LNCaP clone FGC (cell line): ENCODE data around the gene URAD.

Experiments used
- DNase-seq: peaks from one replicate; pipeline ENCODE4 v3.0.0-alpha.2; 2011; ENCODE audit warnings: low read depth
- H3K4me3 ChIP-seq: 2 replicates; pipeline ENCODE4 v1.5.1; 2011; ENCODE audit warnings: mild to moderate bottlenecking, low read depth, low read length, control low read depth
- TF ChIP-seq, protein P1 (sequence below): IDR thresholded peaks from 2 replicates; pipeline ENCODE4 v1.5.1; 2012; ENCODE audit warnings: mild to moderate bottlenecking; ENCODE audit not compliant: control insufficient read depth, insufficient read depth; ENCODE audit errors: extremely low read depth

Gene URAD

DNA sequence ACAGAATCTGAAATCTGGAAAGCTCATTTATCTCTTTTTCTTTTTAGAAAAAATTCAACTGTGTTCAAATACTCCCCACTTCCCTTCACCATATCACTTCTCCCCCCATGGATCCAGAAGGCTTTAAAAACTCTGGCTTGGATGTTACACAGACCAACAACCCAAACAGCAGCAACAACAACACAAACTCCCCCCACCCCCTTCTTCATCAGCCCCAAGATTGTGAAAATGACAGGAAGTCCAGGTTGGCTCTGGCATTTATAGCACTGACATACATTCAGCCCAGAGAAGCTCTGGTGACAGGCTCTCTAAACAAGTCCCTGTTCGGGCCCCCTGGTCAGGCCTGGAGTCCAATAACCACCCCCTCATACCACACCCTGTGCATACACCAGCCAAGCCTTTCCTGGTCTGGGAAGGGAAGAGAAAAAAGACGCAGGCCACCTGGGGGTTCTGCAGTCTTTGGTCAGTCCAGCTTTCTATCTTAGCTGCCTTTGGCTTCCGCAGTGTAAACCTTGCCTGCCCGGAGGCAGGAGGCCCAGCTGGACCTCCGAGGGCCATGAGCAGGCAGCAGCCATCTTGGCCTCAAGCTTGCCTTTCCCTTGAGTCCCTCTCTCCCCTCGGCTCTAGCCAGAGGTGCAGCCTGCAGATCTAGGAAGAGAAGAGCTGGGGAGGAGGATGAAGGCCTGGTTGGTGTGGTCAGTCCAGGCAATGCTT, 26.2 kb downstream of the URAD start:
- TF ChIP-seq, protein P1, sequence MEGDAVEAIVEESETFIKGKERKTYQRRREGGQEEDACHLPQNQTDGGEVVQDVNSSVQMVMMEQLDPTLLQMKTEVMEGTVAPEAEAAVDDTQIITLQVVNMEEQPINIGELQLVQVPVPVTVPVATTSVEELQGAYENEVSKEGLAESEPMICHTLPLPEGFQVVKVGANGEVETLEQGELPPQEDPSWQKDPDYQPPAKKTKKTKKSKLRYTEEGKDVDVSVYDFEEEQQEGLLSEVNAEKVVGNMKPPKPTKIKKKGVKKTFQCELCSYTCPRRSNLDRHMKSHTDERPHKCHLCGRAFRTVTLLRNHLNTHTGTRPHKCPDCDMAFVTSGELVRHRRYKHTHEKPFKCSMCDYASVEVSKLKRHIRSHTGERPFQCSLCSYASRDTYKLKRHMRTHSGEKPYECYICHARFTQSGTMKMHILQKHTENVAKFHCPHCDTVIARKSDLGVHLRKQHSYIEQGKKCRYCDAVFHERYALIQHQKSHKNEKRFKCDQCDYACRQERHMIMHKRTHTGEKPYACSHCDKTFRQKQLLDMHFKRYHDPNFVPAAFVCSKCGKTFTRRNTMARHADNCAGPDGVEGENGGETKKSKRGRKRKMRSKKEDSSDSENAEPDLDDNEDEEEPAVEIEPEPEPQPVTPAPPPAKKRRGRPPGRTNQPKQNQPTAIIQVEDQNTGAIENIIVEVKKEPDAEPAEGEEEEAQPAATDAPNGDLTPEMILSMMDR: no peak
- H3K4me3 ChIP-seq: no peak overlapping the region
- DNase-seq: no peak

DNA sequence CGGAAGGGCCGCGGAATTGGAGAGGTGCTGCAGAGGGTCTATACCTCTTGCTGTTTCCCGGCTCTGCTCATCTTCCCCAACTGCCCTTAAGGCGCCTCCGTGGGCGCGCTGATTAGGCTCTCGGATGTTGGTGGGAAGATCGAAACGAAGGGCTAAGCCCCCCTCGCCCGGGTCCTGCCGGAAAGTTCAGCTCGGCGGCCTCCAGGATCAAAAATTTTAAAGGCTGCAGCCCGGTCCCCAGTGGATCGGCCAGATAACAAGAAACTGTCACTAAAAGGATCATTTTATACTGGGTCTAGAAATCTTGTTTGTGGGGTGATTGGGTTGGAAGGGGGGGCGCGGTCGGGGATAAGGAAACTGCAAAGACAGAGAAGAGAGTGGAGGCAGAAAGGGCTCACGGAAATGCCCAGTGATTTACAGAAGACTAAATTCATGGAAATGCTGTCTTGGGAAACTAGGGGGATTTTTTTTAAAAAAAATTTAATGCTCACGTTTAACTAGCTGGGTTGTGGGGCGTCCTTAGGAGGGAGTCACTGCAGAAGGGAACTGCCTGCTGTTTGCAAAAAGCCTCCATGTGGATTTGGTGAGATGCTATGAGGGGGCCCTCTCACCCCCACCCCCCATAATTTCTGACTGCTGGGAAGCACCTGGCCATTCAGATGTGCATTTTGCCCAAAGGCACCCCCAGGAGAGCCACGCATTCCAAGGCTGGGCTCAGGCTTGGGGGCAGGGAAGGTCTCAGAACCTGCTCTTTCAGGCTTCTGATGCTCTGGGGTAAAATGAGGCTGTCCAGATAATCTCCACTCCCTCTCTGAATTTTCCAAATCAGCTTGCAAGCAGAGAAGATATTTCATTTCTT, 27.0 kb downstream of the URAD start:
- TF ChIP-seq, protein P1: no peak
- no peak overlapping the region for H3K4me3 ChIP-seq
- DNase-seq: no peak

DNA sequence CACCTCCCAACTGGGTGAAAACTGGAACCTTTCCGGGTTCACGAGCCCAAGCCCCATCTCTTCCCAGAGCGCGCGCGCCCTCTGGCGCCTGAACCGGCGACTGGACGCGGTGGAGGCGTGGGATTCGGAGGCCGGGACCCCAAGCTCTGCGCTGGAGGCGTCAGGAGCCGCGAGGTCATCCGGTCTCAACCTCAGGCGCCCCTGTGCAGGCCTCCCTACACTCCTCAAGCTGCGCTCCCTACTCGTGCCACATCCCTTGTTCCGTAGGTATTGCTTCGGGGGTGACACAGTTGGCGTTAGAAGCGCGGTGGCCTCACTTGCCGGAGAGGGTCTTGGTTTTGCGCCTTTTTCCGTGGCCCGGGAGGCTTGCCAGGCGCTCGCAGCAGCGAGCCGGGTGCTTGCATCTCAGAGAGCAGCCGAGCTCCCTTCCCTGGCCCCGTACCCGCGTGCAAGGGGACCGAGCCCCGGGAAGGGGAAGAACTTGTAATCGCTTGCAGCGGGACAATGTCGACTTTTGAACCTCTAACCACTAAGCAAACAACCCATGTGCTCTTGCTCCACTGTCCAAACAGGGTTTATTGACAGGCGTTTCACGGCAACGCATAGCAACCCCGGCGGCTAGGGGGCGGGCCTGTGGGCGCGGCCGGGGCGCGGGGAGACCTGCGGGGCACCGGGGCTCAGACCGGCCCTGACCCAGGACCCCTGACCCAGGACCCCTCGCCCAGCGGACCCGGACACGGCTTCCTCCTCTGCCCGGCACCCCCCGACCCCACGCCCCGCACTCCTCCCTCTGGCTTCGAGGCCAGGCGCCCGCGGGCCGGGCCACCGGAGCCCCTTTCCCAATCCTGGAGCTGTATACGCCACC, 27.9 kb downstream of the URAD start:
- 0 out of 2 replicates have a peak overlapping the region, but pooled peaks have one; percentile 13 for H3K4me3 ChIP-seq
- TF ChIP-seq, protein P1: no peak

DNA sequence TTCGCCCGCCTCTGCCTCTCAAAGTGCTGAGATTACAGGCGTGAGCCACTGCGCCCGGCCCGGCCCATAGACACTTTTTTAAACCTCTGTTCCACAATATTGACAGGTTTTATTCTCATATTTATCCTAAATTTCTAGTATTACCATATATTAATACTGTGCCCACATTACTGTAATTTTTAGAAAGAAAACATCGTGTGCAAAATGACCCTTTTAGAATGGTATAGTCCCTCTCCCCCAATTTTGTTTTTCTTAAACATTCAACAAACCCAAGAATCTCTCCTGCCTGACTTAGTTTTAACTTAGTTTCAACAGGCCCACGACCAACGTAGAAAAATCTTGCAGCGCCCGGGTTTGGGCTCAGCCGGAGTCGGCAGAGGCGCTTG, 28.5 kb downstream of the URAD start:
- TF ChIP-seq, protein P1: no peak
- H3K4me3 ChIP-seq: no peak overlapping the region
- DNase-seq: no peak

More for the DNA sequence above, 27.9 kb downstream of the URAD start:
- peak; percentile 22 for DNase-seq

DNA sequence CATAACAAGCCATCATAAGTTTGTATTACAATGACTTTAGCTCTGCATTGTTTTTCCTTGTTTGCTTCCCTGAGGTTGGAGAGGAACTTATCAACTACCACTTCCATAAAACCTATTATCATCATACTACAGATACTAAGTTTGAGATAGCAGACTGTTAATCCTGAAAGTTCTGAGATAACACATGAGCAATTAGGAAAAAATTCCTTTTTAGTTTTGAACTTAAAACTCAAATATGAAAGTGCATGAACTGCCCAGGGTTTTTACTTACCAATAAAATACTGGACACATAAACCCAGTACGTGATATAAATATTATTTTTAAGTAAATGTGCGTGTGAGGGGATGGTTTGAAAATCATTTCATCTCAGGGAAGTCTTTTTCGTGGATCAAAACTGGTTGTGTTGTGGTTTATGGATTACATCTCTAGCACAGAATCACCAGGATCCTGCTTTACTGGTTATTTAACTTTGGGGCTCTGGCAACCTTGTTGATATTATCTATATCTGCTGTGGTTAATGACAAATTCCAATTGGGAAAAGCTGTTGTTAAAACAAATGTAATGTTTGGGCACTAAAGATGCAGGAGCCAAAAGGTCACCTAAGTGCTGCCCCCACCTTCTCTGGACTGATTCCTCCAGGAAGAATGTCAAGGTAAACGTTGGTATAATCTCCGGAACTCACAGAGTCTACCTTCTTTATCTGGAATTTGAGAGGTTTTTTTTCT, 31.8 kb downstream of the URAD start:
- no peak overlapping the region for H3K4me3 ChIP-seq
- peak; percentile 63 for DNase-seq
- TF ChIP-seq, protein P1: no peak

DNA sequence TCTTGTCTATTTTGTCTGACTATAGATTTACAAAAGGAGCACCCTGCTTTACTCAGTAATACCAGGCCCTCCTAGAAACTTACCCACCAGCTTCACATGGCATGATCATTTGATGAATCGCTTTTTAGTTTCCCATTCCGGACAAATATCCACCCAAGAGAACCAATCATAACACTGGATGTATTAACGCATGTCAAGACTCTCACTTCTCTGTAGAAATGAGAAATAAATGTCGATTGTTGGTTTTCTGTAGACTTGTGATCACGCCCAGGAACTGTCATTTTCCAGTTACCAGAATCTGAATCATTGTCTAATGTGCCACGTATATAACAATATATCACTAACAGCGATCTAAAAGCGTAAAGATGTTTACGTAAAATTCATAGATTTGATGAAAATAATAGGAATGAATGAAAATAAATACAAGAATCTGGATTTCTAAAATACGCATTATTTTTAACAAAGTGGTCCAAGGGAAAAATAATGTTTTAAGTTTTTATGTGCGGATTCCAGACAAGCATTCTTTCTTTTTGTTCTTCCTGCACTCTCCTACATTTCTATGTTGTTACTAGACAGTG, 33.4 kb downstream of the URAD start:
- H3K4me3 ChIP-seq: no peak overlapping the region
- TF ChIP-seq, protein P1: no peak
- DNase-seq: no peak
